Urothelium cell line (cell line): ENCODE measurements around the gene HIVEP3.

Source experiments
- DNase-seq: peaks from one replicate; pipeline ENCODE4 v3.0.0; 2011; ENCODE audit warnings: low spot score, mixed read lengths
- FAIRE-seq: peaks from 2 replicates; lab custom pipeline; 2011; peaks lifted over from hg19 to GRCh38; lab: Jason Lieb, UNC

HIVEP3 gene

GRCh38 chr1:41465741-41466140 lies 453.0 kb downstream of the HIVEP3 start:
- no peak for DNase-seq
- FAIRE-seq, result peak; percentile 68

GRCh38 chr1:41464885-41465284 lies 453.8 kb downstream of the HIVEP3 start:
- no peak for FAIRE-seq
- DNase-seq, result no peak

- FAIRE-seq (no peak), DNase-seq (no peak)
Observed at GRCh38 chr1:41463516-41463915, 455.2 kb downstream of the HIVEP3 start.

GRCh38 chr1:41462680-41463004 lies 456.1 kb downstream of the HIVEP3 start:
- DNase-seq, result no peak
- peak; percentile 40 for FAIRE-seq

GRCh38 chr1:41461790-41462679 lies 456.7 kb downstream of the HIVEP3 start:
- DNase-seq (no peak), FAIRE-seq (no peak)

GRCh38 chr1:41456847-41457540 lies 461.7 kb downstream of the HIVEP3 start:
- DNase-seq (no peak), FAIRE-seq (no peak)
